Measurements from ENCODE around the gene SYNJ2BP. TPM values are rescaled to one million over a fixed set of nuclear protein-coding genes. Genes with fewer than 3 reads are reported as not detected.

The SYNJ2BP gene
- total and polyA plus RNA-seq, 2 of the 13 experiments (the other 11 are each of a cell fraction or from before 2014, with no cell fraction given), result 18.1 to 28.6 TPM

DNA sequence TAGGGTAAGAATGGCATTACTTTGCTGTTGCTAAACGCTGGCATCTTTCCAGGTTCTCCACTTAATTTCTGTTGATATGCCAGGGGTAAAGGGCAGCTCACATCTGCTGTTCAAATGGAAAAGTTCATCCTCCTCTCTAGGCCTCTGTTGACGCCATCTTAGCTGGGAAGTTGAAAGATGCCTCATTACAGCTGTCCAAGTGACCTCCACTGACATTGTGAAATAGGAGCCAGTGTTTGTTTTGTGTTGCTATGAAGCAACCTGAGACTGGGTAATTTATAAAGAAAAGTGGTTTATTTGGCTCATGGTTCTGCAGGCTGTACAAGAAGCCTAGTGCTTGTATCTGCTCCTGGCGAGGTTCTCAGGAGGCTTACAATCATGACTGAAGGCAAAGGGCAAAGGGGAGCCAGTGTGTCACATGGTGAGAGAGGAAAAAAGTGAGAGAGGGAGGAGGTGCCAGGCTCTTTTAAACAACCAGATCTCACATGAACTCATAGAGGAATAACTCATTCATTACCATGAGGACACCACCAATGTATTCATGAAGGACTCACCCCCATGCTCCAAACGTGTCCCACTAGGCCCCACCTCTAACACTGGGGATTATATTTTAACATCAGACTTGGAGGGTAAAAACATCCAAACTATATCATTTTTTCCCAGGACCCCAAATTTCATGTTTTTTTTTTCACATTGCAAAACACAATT, 31.9 kb upstream of the SYNJ2BP start (continued):
- TF ChIP-seq, protein P1, sequence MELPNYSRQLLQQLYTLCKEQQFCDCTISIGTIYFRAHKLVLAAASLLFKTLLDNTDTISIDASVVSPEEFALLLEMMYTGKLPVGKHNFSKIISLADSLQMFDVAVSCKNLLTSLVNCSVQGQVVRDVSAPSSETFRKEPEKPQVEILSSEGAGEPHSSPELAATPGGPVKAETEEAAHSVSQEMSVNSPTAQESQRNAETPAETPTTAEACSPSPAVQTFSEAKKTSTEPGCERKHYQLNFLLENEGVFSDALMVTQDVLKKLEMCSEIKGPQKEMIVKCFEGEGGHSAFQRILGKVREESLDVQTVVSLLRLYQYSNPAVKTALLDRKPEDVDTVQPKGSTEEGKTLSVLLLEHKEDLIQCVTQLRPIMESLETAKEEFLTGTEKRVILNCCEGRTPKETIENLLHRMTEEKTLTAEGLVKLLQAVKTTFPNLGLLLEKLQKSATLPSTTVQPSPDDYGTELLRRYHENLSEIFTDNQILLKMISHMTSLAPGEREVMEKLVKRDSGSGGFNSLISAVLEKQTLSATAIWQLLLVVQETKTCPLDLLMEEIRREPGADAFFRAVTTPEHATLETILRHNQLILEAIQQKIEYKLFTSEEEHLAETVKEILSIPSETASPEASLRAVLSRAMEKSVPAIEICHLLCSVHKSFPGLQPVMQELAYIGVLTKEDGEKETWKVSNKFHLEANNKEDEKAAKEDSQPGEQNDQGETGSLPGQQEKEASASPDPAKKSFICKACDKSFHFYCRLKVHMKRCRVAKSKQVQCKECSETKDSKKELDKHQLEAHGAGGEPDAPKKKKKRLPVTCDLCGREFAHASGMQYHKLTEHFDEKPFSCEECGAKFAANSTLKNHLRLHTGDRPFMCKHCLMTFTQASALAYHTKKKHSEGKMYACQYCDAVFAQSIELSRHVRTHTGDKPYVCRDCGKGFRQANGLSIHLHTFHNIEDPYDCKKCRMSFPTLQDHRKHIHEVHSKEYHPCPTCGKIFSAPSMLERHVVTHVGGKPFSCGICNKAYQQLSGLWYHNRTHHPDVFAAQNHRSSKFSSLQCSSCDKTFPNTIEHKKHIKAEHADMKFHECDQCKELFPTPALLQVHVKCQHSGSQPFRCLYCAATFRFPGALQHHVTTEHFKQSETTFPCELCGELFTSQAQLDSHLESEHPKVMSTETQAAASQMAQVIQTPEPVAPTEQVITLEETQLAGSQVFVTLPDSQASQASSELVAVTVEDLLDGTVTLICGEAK (IDR thresholded peaks at IDR 0.05), result no peak
- TF ChIP-seq, protein P1 (CRISPR knock-in tag; IDR thresholded peaks at IDR 0.05), result no peak
- TF ChIP-seq ATF3 (CRISPR knock-in tag; IDR thresholded peaks at IDR 0.05) (peak; percentile 38; the same call in 1 of the 2 replicates), ZFY (CRISPR knock-in tag; IDR thresholded peaks at IDR 0.05) (peak; percentile 63), NAIF1 (CRISPR knock-in tag; IDR thresholded peaks at IDR 0.05; ENCODE audit: borderline replicate concordance) (no peak), NFE2 (CRISPR knock-in tag; IDR thresholded peaks at IDR 0.05) (no peak), IKZF4 (CRISPR knock-in tag; IDR thresholded peaks at IDR 0.05; ENCODE audit: borderline replicate concordance, low read depth, not compliant biosample characterization) (no peak), IRF2 (CRISPR knock-in tag; IDR thresholded peaks at IDR 0.05) (peak; percentile 64), POGK (CRISPR knock-in tag; conservative IDR thresholded peaks at IDR 0.05) (peak; percentile 99)
- TF ChIP-seq, protein P2, sequence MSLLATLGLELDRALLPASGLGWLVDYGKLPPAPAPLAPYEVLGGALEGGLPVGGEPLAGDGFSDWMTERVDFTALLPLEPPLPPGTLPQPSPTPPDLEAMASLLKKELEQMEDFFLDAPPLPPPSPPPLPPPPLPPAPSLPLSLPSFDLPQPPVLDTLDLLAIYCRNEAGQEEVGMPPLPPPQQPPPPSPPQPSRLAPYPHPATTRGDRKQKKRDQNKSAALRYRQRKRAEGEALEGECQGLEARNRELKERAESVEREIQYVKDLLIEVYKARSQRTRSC (CRISPR knock-in tag; IDR thresholded peaks at IDR 0.05; ENCODE audit: low read depth), result no peak
- TF ChIP-seq, protein P3, sequence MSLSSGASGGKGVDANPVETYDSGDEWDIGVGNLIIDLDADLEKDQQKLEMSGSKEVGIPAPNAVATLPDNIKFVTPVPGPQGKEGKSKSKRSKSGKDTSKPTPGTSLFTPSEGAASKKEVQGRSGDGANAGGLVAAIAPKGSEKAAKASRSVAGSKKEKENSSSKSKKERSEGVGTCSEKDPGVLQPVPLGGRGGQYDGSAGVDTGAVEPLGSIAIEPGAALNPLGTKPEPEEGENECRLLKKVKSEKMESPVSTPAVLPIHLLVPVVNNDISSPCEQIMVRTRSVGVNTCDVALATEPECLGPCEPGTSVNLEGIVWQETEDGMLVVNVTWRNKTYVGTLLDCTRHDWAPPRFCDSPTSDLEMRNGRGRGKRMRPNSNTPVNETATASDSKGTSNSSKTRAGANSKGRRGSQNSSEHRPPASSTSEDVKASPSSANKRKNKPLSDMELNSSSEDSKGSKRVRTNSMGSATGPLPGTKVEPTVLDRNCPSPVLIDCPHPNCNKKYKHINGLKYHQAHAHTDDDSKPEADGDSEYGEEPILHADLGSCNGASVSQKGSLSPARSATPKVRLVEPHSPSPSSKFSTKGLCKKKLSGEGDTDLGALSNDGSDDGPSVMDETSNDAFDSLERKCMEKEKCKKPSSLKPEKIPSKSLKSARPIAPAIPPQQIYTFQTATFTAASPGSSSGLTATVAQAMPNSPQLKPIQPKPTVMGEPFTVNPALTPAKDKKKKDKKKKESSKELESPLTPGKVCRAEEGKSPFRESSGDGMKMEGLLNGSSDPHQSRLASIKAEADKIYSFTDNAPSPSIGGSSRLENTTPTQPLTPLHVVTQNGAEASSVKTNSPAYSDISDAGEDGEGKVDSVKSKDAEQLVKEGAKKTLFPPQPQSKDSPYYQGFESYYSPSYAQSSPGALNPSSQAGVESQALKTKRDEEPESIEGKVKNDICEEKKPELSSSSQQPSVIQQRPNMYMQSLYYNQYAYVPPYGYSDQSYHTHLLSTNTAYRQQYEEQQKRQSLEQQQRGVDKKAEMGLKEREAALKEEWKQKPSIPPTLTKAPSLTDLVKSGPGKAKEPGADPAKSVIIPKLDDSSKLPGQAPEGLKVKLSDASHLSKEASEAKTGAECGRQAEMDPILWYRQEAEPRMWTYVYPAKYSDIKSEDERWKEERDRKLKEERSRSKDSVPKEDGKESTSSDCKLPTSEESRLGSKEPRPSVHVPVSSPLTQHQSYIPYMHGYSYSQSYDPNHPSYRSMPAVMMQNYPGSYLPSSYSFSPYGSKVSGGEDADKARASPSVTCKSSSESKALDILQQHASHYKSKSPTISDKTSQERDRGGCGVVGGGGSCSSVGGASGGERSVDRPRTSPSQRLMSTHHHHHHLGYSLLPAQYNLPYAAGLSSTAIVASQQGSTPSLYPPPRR (CRISPR knock-in tag; IDR thresholded peaks at IDR 0.05; ENCODE audit: borderline replicate concordance), result 0 out of 2 replicates have a peak, but pooled peaks have one; percentile 29

All from HepG2 (cell line).